HEK293T (cell line): ENCODE results near the gene PROX2.

Experiments used
- CTCF ChIA-PET: fragments of 350-600 bp; formaldehyde crosslinking; extraction: SDS; loops from one replicate; lab custom pipeline; 2021; ENCODE audit warnings: antibody characterized with exemption, inconsistent platforms; lab: Yijun Ruan, JAX
- POLR2A ChIA-PET: fragments of 350-600 bp; formaldehyde crosslinking; extraction: SDS; loops from one replicate; lab custom pipeline; 2020; ENCODE audit warnings: antibody characterized with exemption, inconsistent platforms; lab: Yijun Ruan, JAX
- DNase-seq: peaks from one replicate; pipeline ENCODE4 v3.0.0; 2012; ENCODE audit warnings: mixed read lengths; ENCODE audit errors: extremely low spot score
- ARNT ChIP-seq: fragments of 450-650 bp; IDR thresholded peaks from 2 replicates; pipeline ENCODE4 v1.6.1; 2017; ENCODE audit warnings: mild to moderate bottlenecking
- BHLHE40 ChIP-seq: fragments of 450-650 bp; IDR thresholded peaks from 2 replicates; pipeline ENCODE4 v1.6.1; 2016; ENCODE audit warnings: mild to moderate bottlenecking, moderate library complexity, borderline replicate concordance
- CTBP1 ChIP-seq: fragments of 450-650 bp; IDR thresholded peaks from 2 replicates; pipeline ENCODE4 v1.6.1; 2016; ENCODE audit warnings: borderline replicate concordance
- ELF4 ChIP-seq: fragments of 450-650 bp; IDR thresholded peaks from 2 replicates; pipeline ENCODE4 v1.6.1; 2017; ENCODE audit warnings: antibody characterized with exemption
- FOXA1 ChIP-seq: fragments of 450-650 bp; IDR thresholded peaks from 2 replicates; pipeline ENCODE4 v1.6.1; 2016; ENCODE audit warnings: mild to moderate bottlenecking
- FOXK2 ChIP-seq: fragments of 450-650 bp; IDR thresholded peaks from 2 replicates; pipeline ENCODE4 v1.6.1; 2016; ENCODE audit warnings: mild to moderate bottlenecking
- FOXM1 ChIP-seq: fragments of 450-650 bp; IDR thresholded peaks from 2 replicates; pipeline ENCODE4 v1.6.1; 2017; ENCODE audit warnings: mild to moderate bottlenecking, borderline replicate concordance
- HDGF ChIP-seq: fragments of 450-650 bp; IDR thresholded peaks from 2 replicates; pipeline ENCODE4 v1.6.1; 2017; ENCODE audit warnings: antibody characterized with exemption, borderline replicate concordance
- L3MBTL2 ChIP-seq: fragments of 450-650 bp; conservative IDR thresholded peaks from 2 replicates; pipeline ENCODE4 v1.6.1; 2016; ENCODE audit warnings: mild to moderate bottlenecking
- LEF1 ChIP-seq: fragments of 450-650 bp; IDR thresholded peaks from 2 replicates; pipeline ENCODE4 v1.6.1; 2017; ENCODE audit warnings: mild to moderate bottlenecking, borderline replicate concordance
- NFRKB ChIP-seq: fragments of 450-650 bp; IDR thresholded peaks from 2 replicates; pipeline ENCODE4 v1.6.1; 2016; ENCODE audit warnings: mild to moderate bottlenecking, moderate library complexity
- SP1 ChIP-seq: fragments of 450-650 bp; IDR thresholded peaks from 2 replicates; pipeline ENCODE4 v1.6.1; 2017
- SUZ12 ChIP-seq: fragments of 450-650 bp; IDR thresholded peaks from 2 replicates; pipeline ENCODE4 v1.6.1; 2016; ENCODE audit warnings: mild to moderate bottlenecking
- TARDBP ChIP-seq: fragments of 450-650 bp; IDR thresholded peaks from 2 replicates; pipeline ENCODE4 v1.6.1; 2016
- ZNF384 ChIP-seq: fragments of 450-650 bp; IDR thresholded peaks from 2 replicates; pipeline ENCODE4 v1.6.1; 2016
- TF ChIP-seq, protein P1 (sequence below): fragments of 450-650 bp; IDR thresholded peaks from 2 replicates; pipeline ENCODE4 v1.6.1; 2016

PROX2 gene

GRCh38 chr14:74846968-74847665 lies 28.8 kb downstream of the PROX2 start:
- TF ChIP-seq SUZ12 (no peak), BHLHE40 (no peak), ARNT (no peak), TARDBP (no peak)
- ChIA-PET POLR2A (no interaction called here), CTCF (interaction anchor here (1.1 kb wide), 1 partner anchor 15 kb away, joined by 3 read pairs; no protein-coding TSS in a partner anchor)
- DNase-seq: no peak

DNA sequence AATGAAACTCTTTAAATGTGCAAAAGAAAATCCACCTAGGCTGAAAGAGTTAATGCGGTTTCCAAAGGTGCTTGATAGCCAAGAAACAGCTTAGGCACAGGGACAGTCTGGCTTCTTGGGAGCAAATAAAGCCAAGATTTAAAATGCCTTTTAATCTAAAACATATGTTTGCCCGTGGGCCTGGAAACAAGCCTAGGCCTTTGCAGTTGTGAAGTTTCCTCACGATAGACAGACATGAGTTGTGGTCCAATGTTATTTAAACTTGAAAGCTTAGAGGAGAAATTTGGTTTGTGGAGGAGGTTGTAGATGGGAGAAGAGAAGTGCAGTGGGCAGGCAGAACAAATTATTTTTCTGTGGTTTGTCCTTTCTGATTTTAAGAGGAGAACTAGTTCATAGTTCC lies 29.8 kb downstream of the PROX2 start:
- CTCF ChIA-PET: interaction anchor here (1.1 kb wide), 1 partner anchor 16 kb away, joined by 3 read pairs; no protein-coding TSS in a partner anchor
- DNase-seq: no peak
- POLR2A ChIA-PET: no interaction called here
- TF ChIP-seq BHLHE40: no peak
- TF ChIP-seq NFRKB: no peak
- no peak for TF ChIP-seq ZNF384
- no peak for TF ChIP-seq SUZ12
- no peak for TF ChIP-seq L3MBTL2
- no peak for TF ChIP-seq FOXK2
- TF ChIP-seq CTBP1: no peak
- no peak for TF ChIP-seq FOXA1
- no peak for TF ChIP-seq TARDBP

GRCh38 chr14:74843653-74844052 lies 32.3 kb downstream of the PROX2 start:
- no peak for TF ChIP-seq NFRKB
- no peak for TF ChIP-seq FOXA1
- no peak for TF ChIP-seq BHLHE40
- no peak for TF ChIP-seq LEF1
- no peak for TF ChIP-seq FOXK2
- TF ChIP-seq ZNF384: no peak
- no peak for TF ChIP-seq HDGF
- TF ChIP-seq FOXM1: no peak
- no peak for TF ChIP-seq ELF4
- TF ChIP-seq L3MBTL2: no peak
- TF ChIP-seq TARDBP: no peak
- TF ChIP-seq, protein P1, sequence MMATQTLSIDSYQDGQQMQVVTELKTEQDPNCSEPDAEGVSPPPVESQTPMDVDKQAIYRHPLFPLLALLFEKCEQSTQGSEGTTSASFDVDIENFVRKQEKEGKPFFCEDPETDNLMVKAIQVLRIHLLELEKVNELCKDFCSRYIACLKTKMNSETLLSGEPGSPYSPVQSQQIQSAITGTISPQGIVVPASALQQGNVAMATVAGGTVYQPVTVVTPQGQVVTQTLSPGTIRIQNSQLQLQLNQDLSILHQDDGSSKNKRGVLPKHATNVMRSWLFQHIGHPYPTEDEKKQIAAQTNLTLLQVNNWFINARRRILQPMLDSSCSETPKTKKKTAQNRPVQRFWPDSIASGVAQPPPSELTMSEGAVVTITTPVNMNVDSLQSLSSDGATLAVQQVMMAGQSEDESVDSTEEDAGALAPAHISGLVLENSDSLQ: no peak
- TF ChIP-seq ARNT: no peak
- ChIA-PET CTCF (no interaction called here), POLR2A (no interaction called here)
- no peak for DNase-seq

- POLR2A ChIA-PET: no interaction called here
- CTCF ChIA-PET: no interaction called here
- DNase-seq: no peak
- no peak for TF ChIP-seq SUZ12
- TF ChIP-seq CTBP1: no peak
- TF ChIP-seq LEF1: no peak
- TF ChIP-seq ARNT: no peak
- TF ChIP-seq ELF4: no peak
- no peak for TF ChIP-seq SP1
- TF ChIP-seq FOXA1: no peak
- TF ChIP-seq FOXM1: no peak
- TF ChIP-seq HDGF: no peak
- TF ChIP-seq L3MBTL2: no peak
- TF ChIP-seq, protein P1: no peak
- TF ChIP-seq BHLHE40: no peak
- TF ChIP-seq NFRKB: no peak
Measured at GRCh38 chr14:74841230-74842207, 34.4 kb downstream of the PROX2 start.

DNA sequence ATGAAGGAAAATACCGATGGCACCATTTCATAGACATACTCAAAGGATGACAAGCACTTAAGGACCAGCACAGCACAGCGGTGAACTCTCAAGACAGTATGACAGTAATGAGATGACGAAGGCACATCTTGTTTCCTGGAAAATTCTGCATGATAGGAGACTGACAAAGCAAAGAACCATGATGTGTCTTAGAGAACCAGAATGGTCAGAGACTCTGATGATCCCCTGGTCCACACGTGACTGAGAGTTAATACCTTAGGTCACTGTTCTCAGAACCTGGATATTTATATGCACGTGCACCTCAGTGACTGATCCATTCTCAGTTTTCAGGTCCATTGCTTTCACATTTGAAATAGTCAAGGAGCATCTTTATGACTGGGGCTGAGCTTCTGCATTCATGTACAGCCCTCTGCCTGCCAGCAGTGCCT lies 35.3 kb downstream of the PROX2 start:
- DNase-seq: no peak
- TF ChIP-seq SP1: no peak
- TF ChIP-seq NFRKB: no peak
- TF ChIP-seq FOXA1: no peak
- TF ChIP-seq ELF4: no peak
- TF ChIP-seq SUZ12: no peak
- no peak for TF ChIP-seq L3MBTL2
- TF ChIP-seq, protein P1: no peak
- no peak for TF ChIP-seq BHLHE40
- no peak for TF ChIP-seq FOXM1
- no peak for TF ChIP-seq CTBP1
- no peak for TF ChIP-seq LEF1
- TF ChIP-seq TARDBP: no peak
- TF ChIP-seq HDGF: no peak
- no peak for TF ChIP-seq ARNT
- no peak for TF ChIP-seq ZNF384
- no peak for TF ChIP-seq FOXK2
- POLR2A ChIA-PET: no interaction called here
- CTCF ChIA-PET: no interaction called here
